MM.1S (cell line): Measurements from ENCODE around the gene DTD1.

Experiments
- EZH2 ChIP-seq: fragments of 300-600 bp; sonication (generic); optimal IDR thresholded peaks from 2 replicates; pipeline ENCODE3; 2017; ENCODE audit warnings: low read depth, mild to moderate bottlenecking, antibody characterized with exemption, low read length, mixed read lengths
- TF ChIP-seq, protein P1 (sequence below): fragments of 300-600 bp; sonication (generic); IDR thresholded peaks from 2 replicates; pipeline ENCODE4 v1.5.1; 2016; ENCODE audit warnings: antibody characterized with exemption, low read length, mixed read lengths

DNA sequence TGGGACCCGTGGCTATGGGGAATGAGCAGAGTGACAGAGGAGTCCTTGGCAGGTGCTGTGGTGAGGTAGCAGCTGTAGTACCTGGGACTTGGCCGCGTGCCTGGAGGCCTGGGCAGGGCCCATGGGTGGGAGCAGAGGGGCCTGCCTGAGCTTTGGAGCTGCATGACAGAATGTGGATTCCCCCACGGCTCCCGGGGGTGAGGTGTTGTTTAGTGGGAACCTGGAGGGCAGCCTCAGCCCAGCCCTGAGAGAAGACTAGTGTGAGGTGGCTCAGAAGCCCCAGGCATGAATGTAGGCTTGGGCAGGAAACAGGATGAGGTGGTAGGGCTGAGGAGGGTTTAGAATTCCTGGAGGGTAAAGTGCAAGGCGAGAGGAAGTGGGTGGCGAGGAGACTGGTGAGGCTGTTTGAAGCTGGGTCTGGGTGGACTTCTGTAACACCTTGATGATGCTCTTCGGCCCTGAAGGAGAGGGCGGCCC lies 139.2 kb downstream of the DTD1 start:
- TF ChIP-seq, protein P1, sequence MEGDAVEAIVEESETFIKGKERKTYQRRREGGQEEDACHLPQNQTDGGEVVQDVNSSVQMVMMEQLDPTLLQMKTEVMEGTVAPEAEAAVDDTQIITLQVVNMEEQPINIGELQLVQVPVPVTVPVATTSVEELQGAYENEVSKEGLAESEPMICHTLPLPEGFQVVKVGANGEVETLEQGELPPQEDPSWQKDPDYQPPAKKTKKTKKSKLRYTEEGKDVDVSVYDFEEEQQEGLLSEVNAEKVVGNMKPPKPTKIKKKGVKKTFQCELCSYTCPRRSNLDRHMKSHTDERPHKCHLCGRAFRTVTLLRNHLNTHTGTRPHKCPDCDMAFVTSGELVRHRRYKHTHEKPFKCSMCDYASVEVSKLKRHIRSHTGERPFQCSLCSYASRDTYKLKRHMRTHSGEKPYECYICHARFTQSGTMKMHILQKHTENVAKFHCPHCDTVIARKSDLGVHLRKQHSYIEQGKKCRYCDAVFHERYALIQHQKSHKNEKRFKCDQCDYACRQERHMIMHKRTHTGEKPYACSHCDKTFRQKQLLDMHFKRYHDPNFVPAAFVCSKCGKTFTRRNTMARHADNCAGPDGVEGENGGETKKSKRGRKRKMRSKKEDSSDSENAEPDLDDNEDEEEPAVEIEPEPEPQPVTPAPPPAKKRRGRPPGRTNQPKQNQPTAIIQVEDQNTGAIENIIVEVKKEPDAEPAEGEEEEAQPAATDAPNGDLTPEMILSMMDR: no peak
- no peak for TF ChIP-seq EZH2
